Measurements from ENCODE around the gene ADNP2.

GRCh38 chr18:80167331-80167730 is 58.3 kb downstream of the ADNP2 start:
- no peak for TF ChIP-seq CTCF (IDR thresholded peaks at IDR 0.05)
- no peak for TF ChIP-seq POLR2A (IDR thresholded peaks at IDR 0.05)
